H7 (cell line): ENCODE measurements around the gene PASK. TPM values are rescaled to one million over a fixed set of nuclear protein-coding genes. Genes with fewer than 3 reads are reported as not detected.
A peak's percentile ranks its signal among the peaks of the same experiment; 100 is the strongest.
"Not testable (repeated sequence)": the region's sequence is repeated elsewhere in the genome, so short reads cannot be mapped to it uniquely, and the experiment has no call there.

Experiments used
- DNase-seq: peaks from one replicate; pipeline ENCODE4 v3.0.0; 2012
- H3K27me3 ChIP-seq: 2 replicates; pipeline ENCODE4 v1.6.0; 2011; ENCODE audit warnings: mild to moderate bottlenecking, low read length; ENCODE audit not compliant: control insufficient read depth, insufficient read depth
- H3K36me3 ChIP-seq: replicated peaks from 2 replicates; pipeline ENCODE4 v1.5.1; 2011; ENCODE audit warnings: low read length; ENCODE audit not compliant: control insufficient read depth, insufficient read depth
- H3K4me3 ChIP-seq: 2 replicates; pipeline ENCODE4 v1.5.1; 2011; ENCODE audit warnings: low read depth, mild to moderate bottlenecking, control low read depth, low read length, moderate library complexity; ENCODE audit not compliant: insufficient read depth
- total RNA-seq: library from RNA; depleted of rRNA; stranded (reverse); fragments of >200 nt; shearing (Covaris generic); gene quantifications from 2 replicates; pipeline ENCODE4 v1.2.3, GENCODE V29; 2014; rRNA removed

PASK gene
- total RNA-seq = 20.4 and 20.6 TPM in 2 replicates

DNA sequence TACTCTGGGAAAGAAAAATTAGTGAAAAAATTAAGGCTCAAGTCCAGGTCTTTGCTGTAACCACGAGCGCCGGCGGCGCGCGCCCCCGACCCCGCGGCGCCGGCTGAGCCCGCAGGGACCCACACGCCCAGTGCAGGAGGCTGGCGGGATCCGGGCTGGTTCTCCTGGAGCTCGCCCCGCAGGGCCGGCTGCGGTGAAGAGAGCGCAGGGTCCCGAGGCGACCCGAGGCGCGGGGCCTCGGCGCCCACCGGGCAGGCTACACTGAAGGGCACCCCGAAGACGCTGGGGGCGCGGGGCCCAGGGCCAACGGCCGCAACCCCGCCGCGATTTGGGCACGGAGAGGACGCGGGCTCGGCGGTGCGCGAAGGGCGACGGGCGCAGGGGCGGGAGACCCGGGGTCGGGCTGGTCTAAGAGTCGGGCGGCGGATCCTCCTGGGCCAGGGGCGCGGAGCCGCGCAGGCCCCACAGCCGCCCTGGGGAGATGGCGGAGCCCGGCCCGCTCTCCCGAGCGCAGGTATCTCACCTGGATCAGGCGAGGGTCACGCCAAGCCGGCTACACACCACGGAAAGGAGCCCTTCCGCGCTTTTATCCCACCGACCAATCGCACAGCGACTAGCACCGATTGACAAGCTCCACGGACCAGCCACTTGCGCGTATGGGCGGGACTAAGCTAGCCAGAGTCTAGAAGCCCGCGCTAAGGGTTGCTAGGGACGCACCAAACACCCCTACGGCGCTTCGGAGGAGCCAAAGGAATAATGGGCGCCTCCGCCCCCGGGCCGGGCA is at the start of gene PASK:
PASK (minus strand) TSS at position 582 of the 784 bp plus-strand sequence. CDS start 6,440 bp downstream, outside the sequence.
- H3K36me3 ChIP-seq = no peaks in the 10 kb centered on the region
- peak; percentile 98 for DNase-seq
- H3K4me3 ChIP-seq = peak within 1 kb of the TSS; percentile 90
- peaks cover 8% of the 10 kb centered on the region; the same call in 1 of the 2 replicates for H3K27me3 ChIP-seq

DNA sequence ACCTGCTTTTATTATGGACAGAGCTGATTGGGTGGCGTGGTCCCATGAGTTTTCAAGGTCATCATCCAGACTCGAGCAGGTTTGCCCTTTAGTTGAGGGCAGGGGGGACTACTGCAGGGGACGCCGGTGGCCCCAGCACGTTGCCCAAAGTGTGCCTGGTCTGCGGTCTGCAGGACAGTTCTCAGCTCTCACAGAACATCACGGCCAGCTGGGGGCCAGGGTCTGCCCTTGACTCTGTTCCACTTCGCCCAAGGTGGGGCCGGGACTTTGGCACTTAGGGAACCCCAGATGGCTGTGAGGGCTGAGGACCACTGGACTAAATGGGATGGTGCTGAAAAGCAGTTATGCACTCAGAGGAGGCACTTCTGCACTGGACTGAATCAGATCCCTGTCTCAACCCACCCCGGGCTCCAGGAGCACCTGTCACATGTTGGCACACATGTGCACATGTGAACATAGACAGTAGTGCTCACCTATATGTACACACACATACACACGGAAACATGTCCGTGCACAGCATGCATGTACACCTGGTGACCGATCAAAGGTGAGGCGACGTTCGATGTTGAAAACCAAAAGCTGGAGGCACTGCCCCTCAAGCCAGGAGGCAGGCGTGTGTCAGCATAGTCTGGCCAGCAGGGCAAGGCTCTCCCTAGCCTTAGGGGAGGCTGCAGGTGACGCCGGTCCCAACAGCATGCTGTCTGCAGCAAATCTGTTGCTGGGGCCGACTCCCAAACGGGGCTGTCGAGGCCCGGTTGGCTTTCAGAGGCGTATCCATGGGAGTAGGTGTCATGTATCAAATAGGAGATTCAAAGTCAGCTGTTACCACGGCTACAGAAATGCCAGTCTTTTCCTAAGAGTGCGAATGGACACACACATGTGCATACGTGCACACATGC is 49.4 kb upstream of the PASK start:
- H3K36me3 ChIP-seq = no peaks in the 10 kb centered on the region
- DNase-seq = peak; percentile 67
- no peaks in the 10 kb centered on the region for H3K27me3 ChIP-seq
- no peak overlapping the region for H3K4me3 ChIP-seq

DNA sequence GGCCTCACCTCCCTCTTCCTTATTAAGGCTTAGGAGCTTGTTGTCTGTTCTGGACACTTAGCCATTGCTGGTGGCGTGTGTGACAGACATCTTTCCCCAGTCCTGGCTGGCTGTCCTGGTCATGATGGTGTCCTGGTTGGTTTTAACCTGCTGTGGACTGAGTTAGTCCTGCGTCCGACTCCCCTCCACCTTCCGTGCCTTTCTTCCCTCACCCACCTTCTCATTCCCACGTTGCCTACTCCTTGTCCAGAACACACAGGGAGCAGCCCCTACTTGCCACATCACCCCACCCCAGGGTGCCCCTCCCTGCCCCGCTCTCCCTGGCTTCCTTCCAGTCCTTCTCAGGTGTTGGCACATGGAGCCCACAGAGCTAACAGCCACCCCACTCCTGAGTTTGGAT is 48.7 kb upstream of the PASK start:
- Histone ChIP-seq H3K27me3 (no peaks in the 10 kb centered on the region), H3K36me3 (no peaks in the 10 kb centered on the region), H3K4me3 (no peak overlapping the region)
- peak; percentile 30 for DNase-seq

DNA sequence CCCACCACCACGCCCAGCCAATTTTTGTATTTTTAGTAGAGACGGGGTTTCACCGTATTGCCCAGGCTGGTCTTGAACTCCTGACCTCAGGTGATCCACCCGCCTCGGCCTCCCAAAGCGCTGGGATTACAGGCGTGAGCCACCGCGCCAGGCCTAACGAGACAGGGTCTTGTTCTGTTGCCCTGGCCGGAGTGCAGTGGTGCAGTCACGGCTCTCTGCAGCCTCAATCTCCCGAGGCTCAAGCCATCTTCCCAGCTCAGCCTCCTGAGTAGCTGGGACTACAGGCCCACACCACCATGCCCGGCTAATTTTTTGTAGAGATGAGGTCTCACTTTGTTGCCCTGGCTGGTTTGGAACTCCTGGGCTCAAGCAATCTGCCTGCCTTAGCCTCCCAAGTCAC is 48.0 kb upstream of the PASK start:
- H3K4me3 ChIP-seq, DNase-seq, H3K27me3 ChIP-seq, H3K36me3 ChIP-seq: not testable (repeated sequence)

DNA sequence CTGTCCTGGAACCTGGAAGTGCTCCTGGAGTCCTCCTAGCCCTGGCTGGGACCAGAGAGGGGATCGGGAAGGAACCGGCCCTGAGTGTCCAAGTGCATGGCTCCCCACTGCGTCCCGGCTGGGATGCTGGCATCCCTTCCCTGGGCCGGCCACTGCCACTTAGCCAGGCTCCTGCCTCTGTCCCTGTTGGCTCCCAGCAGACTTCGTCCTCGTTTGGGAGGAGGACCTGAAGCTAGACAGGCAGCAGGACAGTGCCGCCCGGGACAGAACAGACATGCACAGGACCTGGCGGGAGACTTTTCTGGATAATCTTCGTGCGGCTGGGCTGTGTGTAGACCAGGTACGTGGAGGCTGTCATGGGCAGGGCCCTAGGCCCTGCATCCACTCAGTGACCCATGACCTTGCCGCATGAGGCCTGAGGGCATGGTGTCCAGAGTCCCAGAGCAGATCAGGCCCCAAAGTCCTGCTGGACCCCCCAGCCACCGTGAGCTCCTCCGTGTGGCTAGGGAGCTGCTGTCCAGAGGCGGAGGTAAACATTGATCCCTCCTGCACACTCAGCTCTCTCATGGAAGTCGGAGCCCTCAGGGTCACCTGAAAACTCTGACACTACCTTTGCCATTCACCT is 46.3 kb upstream of the PASK start:
- H3K36me3 ChIP-seq = no peaks in the 10 kb centered on the region
- H3K4me3 ChIP-seq = no peak overlapping the region
- no peaks in the 10 kb centered on the region for H3K27me3 ChIP-seq
- DNase-seq = peak; percentile 54

DNA sequence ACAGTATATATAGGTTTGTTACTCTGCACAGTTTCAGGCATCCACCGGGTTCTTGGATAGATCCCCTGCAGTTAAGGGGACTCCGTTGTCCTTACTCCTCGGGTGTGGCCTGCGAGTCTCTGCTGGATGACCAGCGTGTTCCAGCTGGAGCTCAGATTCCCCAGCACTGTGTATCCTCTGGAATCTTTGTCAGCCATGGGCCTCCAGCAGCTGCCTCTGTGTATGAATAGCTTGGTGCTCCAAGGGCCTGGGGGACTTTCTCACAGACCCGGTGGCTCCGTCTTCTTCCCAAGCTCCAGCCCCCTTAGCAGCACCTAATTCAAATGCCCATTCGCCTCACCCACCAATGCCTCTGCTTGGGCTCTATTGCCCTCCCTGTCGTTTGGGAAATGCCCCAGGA is 45.5 kb upstream of the PASK start:
- no peak overlapping the region for H3K4me3 ChIP-seq
- H3K36me3 ChIP-seq = no peaks in the 10 kb centered on the region
- DNase-seq = peak; percentile 42
- no peaks in the 10 kb centered on the region for H3K27me3 ChIP-seq

DNA sequence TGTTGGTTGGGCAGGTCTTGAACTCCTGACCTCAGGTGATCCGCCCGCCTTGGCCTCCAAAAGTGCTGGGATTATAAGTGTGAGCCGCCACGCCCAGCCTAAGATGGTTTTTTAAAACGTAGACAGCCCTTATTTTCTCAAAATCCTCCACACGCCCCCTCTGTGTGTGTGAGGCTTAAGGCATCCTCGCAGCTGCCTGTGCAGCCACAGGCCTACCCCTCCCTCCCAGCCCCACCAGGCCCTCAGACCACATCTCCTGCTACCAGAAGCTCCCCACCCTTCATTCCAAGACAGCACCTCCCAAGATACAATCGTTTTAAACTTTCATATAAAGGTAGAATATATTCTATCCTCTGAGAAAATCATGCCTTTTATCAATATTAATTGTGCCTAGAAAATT is 44.0 kb upstream of the PASK start:
- H3K27me3 ChIP-seq = no peaks in the 10 kb centered on the region
- H3K4me3 ChIP-seq = no peak overlapping the region
- no peak for DNase-seq
- no peaks in the 10 kb centered on the region for H3K36me3 ChIP-seq

DNA sequence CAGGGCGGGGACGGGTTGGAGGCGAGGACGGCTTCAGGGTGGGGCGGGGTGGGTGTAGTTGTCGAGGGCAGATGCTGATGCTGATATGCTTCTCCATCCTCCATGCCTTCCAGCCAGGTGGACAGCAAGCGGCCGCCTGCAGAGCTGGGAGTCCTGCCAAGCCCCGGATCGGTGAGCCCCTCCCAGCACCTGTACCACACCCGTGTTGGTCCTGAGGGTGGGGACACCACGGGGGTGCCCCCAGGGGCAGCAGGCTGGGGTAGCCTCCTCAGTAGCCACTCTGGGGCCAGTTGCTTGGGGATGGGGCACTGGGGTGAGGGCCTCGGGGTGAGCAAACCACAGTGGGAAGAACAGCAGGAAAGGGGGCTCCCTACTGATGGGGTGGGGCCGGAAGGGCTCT is 41.8 kb upstream of the PASK start:
- H3K36me3 ChIP-seq = no peaks in the 10 kb centered on the region
- peak; percentile 55 for DNase-seq
- no peak overlapping the region for H3K4me3 ChIP-seq
- no peaks in the 10 kb centered on the region for H3K27me3 ChIP-seq

DNA sequence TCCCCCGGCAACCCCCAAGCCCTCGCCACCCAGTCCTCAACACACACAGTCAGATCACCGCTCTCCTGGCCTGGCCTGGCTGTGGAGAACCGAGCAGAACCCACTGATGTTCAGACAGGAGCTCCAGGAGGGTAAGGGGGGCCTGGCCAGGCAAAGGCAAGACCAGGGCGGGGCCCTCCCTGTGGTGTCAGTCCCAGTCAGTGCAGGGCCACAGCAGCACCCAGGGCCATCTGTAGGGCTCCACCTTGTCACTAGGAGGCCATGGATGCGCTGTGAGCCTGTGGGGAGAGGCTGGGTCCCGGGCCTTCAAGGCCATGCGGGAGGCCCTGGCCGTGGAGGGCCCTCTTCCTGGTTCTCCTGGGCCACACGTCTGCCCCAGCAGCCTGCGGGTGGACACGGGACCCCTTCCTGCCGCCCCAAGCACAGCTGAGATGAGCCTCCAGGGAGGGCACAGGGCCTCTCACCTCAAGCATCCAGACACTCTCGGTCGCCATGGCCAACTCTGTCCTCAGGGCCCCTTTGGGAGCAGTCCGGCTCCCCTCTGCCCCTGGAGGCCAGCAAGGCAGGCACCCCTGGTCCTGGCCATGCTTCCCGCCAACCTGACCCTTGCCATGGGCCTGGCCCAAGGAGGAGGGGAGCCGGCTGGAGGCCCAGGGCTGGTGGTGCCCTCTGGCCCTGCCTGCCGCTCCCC is 41.2 kb upstream of the PASK start:
- Histone ChIP-seq H3K4me3 (no peak overlapping the region), H3K36me3 (no peaks in the 10 kb centered on the region), H3K27me3 (no peaks in the 10 kb centered on the region)
- peak; percentile 64 for DNase-seq

DNA sequence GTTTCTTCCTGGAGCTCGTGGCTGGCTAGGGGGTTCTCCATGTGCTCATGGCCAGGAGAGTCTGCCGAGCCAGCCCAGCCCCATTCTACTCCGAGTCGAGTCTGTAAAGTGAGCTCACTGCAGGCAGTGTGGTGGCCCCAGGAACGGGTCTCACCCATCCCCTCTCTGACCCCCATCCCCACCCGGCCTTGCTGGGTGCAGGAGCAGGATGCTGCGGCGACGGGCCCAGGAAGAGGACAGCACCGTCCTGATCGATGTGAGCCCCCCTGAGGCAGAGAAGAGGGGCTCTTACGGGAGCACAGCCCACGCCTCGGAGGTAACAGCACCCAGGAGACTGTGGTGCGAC is 40.6 kb upstream of the PASK start:
- no peaks in the 10 kb centered on the region for H3K27me3 ChIP-seq
- no peak overlapping the region for H3K4me3 ChIP-seq
- no peaks in the 10 kb centered on the region for H3K36me3 ChIP-seq
- DNase-seq = peak; percentile 65

DNA sequence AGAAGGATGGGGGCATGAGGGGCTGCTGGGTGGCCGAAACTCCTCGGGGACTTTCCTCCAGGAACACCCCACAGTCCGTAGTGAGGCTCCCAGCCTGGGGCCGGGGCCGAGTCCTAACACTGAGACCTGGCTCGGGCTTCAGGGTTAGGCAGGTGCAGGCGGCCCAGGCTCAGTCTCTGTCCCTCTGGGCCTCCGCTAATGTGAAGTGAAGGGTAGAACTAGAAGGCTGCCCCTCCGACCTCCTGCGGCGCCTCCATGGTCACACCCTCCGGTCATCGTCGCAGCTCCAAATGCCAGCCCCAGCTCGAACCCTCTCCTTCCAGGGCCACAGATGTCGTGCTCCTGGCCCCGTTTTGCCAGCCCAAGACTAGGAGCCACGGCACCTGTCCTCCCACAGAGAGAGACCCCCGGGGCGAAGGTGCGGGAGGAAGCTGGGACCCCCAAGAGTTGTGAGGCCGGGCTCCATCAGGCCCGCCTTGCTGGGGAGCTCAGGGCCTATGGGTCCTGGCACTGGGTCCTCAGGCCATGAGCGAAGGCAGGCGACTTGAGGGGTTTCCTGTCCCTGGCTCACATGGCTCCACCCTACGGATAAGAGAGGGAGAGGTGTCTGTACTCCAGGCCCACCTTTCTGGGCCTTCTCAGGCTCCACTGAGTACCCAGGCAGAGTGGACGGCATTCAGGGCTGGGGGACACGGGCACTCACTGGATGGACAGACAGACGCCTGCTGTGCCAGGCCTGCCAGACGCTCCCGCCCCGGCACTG is 40.0 kb upstream of the PASK start:
- DNase-seq = peak; percentile 65
- H3K36me3 ChIP-seq = no peaks in the 10 kb centered on the region
- no peaks in the 10 kb centered on the region for H3K27me3 ChIP-seq
- no peak overlapping the region for H3K4me3 ChIP-seq

DNA sequence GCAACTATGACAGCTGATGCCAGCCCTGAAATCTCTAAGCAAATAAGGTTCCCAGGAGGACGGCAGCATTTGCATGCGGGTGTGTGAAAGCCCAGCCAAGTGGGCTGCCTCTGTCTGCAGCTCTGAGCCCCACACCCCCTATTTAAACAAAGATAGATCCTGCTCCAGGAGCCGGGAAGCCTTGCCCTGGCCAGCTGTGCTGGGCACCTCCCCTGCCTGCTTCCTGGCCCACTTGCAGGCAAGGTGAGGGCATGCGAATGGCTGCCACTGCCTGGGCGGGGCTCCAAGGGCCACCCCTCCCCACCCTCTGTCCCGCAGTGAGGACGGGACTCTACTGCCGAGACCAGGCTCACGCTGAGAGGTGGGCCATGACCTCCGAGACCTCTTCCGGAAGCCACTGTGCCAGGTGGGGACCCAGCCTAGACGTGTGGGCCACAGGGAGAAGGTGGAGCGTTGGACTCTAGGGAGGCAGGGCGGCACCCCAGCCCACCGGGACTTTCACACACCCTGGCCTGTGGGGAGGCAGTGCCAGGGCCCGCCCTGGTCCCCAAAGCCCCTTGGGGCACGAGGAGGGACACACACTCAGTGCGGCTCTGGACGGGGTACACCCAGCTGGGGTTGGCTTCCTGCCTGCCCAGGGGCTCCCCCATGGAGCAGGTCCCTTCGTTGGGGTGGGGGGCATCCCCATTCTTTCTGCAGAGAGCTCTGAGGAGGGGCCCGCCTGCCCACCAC is 39.3 kb upstream of the PASK start, which contains the start of gene ANO7:
ANO7 (plus strand) TSS at position 317 of the 732 bp plus-strand sequence. CDS start 1,387 bp downstream, outside the sequence.
- Histone ChIP-seq H3K4me3 (no peak within 1 kb of the TSS), H3K27me3 (no peaks in the 10 kb centered on the region), H3K36me3 (no peaks in the 10 kb centered on the region)
- peak; percentile 79 for DNase-seq

DNA sequence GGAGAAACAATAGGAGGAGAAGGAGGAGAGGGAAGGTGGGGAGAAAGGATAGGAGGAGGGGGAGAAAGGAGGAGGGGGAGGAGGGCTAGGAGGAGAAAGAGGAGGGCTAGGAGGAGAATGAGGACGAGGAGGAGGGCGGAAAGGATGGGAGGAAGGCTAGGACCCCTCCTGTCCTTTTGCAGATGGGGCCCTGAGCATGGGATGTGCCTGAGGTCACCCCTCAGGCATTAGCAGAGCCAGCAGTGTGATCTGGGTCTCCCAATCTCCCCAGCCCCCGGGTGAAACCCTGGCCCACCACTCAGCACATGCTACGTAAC is 38.6 kb upstream of the PASK start:
- peak; percentile 63 for DNase-seq
- Histone ChIP-seq H3K36me3 (no peaks in the 10 kb centered on the region), H3K4me3 (no peak overlapping the region), H3K27me3 (no peaks in the 10 kb centered on the region)
